ENCODE measurements around the gene M6PR. TPM values are rescaled to one million over a fixed set of nuclear protein-coding genes. Genes with fewer than 3 reads are reported as not detected.

Gene M6PR
- total RNA-seq, 4 donors from 2014 or later: 63.2 to 109 (median 96.0) TPM

DNA sequence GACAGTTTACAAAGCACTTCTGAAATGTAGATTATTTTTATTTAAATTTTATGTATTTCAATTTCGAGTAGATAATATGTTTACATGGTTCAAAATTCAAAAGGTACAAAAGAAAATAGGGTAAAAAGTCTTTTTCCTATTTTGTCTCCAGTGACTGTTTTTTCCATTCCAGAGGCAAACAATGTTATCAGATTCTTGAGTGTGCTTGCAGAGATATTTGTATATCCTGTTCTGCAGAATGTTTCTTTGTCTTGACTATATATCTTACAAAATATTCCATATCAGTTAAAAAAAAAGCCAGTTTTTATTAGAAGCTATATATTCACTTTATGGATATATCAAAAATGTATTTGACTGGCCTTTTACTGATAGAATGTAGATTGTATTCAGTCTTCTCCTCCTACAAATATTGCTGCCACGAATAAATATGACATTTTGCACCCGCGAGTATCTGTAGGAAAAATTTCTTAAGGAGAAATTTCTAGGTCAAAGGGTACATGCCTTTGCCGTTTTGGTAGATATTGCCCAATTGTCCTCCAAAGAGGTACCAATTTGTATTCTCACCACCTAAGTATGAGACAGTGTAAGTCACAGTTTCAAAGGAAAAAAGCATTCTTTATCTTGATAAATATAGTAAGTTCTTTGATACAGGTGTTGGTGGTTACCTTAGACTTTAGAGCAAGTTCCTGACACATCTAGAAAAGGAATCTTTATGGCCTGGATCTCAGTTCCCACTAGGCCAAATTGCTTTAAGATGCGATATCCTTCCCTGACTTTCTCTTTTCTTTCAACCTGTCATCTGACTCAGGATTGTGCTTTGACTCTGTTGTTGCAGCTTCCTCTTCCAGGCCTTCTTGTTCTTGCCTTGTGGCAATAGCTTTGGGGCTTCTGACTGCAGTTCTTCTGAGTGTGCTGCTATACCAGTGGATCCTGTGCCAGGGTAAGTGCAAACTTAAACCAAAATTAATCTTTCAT is 42.2 kb upstream of the M6PR start:
- Histone ChIP-seq H3K27me3 (no peaks in the 10 kb centered on the region), H3K4me3 (no peak overlapping the region), H3K9me3 (no peaks in the 10 kb centered on the region), H3K27ac (no peak overlapping the region), H3K36me3 (no peaks in the 10 kb centered on the region), H3K4me1 (peaks cover 0 to 6% (median 0%) of the 10 kb centered on the region in 4 donors)
- WGBS, 2 donors: 42 to 49% methylated on average over 6 of the region's 6 CpGs
- no peak for DNase-seq (ENCODE audit: low spot score in 2 of 2)
- TF ChIP-seq CTCF (IDR thresholded peaks at IDR 0.05): no peak
- no peak for TF ChIP-seq POLR2A (IDR thresholded peaks at IDR 0.05)
- no peak for TF ChIP-seq EP300 (IDR thresholded peaks at IDR 0.05)

- TF ChIP-seq EP300 (IDR thresholded peaks at IDR 0.05): no peak
- no peak for TF ChIP-seq CTCF (IDR thresholded peaks at IDR 0.05)
- no peak for TF ChIP-seq POLR2A (IDR thresholded peaks at IDR 0.05)
- Histone ChIP-seq H3K4me1 (peaks cover 0 to 6% (median 0%) of the 10 kb centered on the region in 4 donors), H3K27me3 (no peaks in the 10 kb centered on the region), H3K27ac (no peak within 1 kb of the TSS), H3K4me3 (no peak within 1 kb of the TSS), H3K36me3 (no peaks in the 10 kb centered on the region), H3K9me3 (no peaks in the 10 kb centered on the region)
- 83 to 87% methylated on average over 2 of the region's 2 CpGs for WGBS, 2 donors
- DNase-seq (ENCODE audit: low spot score in 2 of 2): no peak
These were observed 40.0 kb upstream of the M6PR start, which contains the start of gene KLRG1 for GRCh38 chr12:8989413-8989812. KLRG1 (plus strand) TSS chr12:8989546; CDS start chr12:8989636, 90 bp downstream.

GRCh38 chr12:8987685-8988084 is 38.2 kb upstream of the M6PR start:
- no peaks in the 10 kb centered on the region for H3K9me3 ChIP-seq
- H3K4me1 ChIP-seq: peaks cover 0 to 6% (median 0%) of the 10 kb centered on the region in 4 donors
- 73 to 92% methylated on average over 1 of the region's 1 CpG for whole genome bisulfite sequencing, 2 donors
- H3K36me3 ChIP-seq: no peaks in the 10 kb centered on the region
- no peaks in the 10 kb centered on the region for H3K27me3 ChIP-seq
- H3K4me3 ChIP-seq: no peak overlapping the region
- no peak for DNase-seq (ENCODE audit: low spot score in 2 of 2)
- no peak overlapping the region for H3K27ac ChIP-seq
- TF ChIP-seq POLR2A (IDR thresholded peaks at IDR 0.05): no peak
- TF ChIP-seq EP300 (IDR thresholded peaks at IDR 0.05): no peak
- TF ChIP-seq CTCF (IDR thresholded peaks at IDR 0.05): no peak

DNA sequence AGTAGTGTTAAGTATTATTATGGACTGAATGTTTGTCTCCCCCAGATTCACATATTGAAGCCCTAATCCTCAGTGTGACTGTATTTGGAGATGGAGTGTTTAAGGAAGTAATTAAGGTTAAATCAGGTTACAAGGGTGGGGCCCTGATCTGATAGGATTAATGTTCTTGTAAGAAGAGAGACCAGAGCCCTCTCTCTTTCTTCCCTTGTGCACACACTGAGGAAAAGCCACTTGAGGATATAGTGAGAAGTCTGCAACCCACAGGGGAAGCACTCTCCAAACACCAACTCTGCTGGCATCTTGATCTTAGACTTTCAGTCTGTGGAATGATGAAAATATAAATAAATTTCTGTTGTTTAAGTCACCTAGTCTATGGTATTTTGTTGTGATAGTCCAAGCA is 37.7 kb upstream of the M6PR start:
- TF ChIP-seq EP300 (IDR thresholded peaks at IDR 0.05): no peak
- no peak for TF ChIP-seq CTCF (IDR thresholded peaks at IDR 0.05)
- TF ChIP-seq POLR2A (IDR thresholded peaks at IDR 0.05): no peak
- Histone ChIP-seq H3K36me3 (no peaks in the 10 kb centered on the region), H3K27ac (no peak overlapping the region), H3K4me3 (no peak overlapping the region), H3K9me3 (no peaks in the 10 kb centered on the region), H3K27me3 (no peaks in the 10 kb centered on the region), H3K4me1 (peaks cover 0 to 6% (median 0%) of the 10 kb centered on the region in 4 donors)
- DNase-seq (ENCODE audit: low spot score in 2 of 2): no peak

GRCh38 chr12:8985213-8985754 is 35.8 kb upstream of the M6PR start:
- Histone ChIP-seq H3K27me3 (no peaks in the 10 kb centered on the region), H3K36me3 (no peaks in the 10 kb centered on the region), H3K4me3 (no peak overlapping the region), H3K4me1 (no peaks in the 10 kb centered on the region), H3K27ac (no peak overlapping the region), H3K9me3 (peaks cover 0 to 12% (median 0%) of the 10 kb centered on the region in 4 donors)
- TF ChIP-seq EP300 (IDR thresholded peaks at IDR 0.05): no peak
- TF ChIP-seq CTCF (IDR thresholded peaks at IDR 0.05): no peak
- TF ChIP-seq POLR2A (IDR thresholded peaks at IDR 0.05): no peak
- 78 to 92% methylated on average over 1 of the region's 1 CpG for WGBS, 2 donors
- no peak for DNase-seq (ENCODE audit: low spot score in 2 of 2)
